Muscle layer of duodenum (tissue), 2 donors: ENCODE results near the gene PSMG1.

Experiments used
- H3K27ac ChIP-seq: one replicate; pipeline ENCODE4 v1.7.0; 2013; ENCODE audit warnings: mild to moderate bottlenecking, low read length
- H3K27me3 ChIP-seq: one replicate; pipeline ENCODE4 v1.7.0; 2013; ENCODE audit warnings: low read depth, mild to moderate bottlenecking, control low read depth, low read length
- H3K36me3 ChIP-seq, 2 donors: one replicate each; pipeline ENCODE4 v1.7.0; 2013; ENCODE audit warnings: low read length in 2 of 2, control low read depth in 1 of 2, mild to moderate bottlenecking in 1 of 2; ENCODE audit not compliant: insufficient read depth in 2 of 2, control insufficient read depth in 1 of 2
- H3K4me1 ChIP-seq, 2 donors: one replicate each; pipeline ENCODE4 v1.7.0; 2013; ENCODE audit warnings: low read length in 2 of 2, mild to moderate bottlenecking in 2 of 2, control low read depth in 1 of 2, moderate library complexity in 1 of 2; ENCODE audit not compliant: insufficient read depth in 2 of 2, control insufficient read depth in 1 of 2
- H3K4me3 ChIP-seq, 2 donors: one replicate each; pipeline ENCODE4 v1.7.0; 2013; ENCODE audit warnings: low read length in 2 of 2, low read depth in 1 of 2, mild to moderate bottlenecking in 1 of 2
- H3K9me3 ChIP-seq, 2 donors: one replicate each; pipeline ENCODE4 v1.7.0; 2013; ENCODE audit warnings: low read length in 2 of 2, control low read depth in 1 of 2, mild to moderate bottlenecking in 1 of 2; ENCODE audit not compliant: control insufficient read depth in 1 of 2
- donor health status: healthy.

Gene PSMG1

GRCh38 chr21:39186676-39187075, 3.4 kb upstream of the PSMG1 start:
- Histone ChIP-seq H3K4me1 (peaks cover 0 to 21% of the 10 kb centered on the region in 2 donors), H3K4me3 (no peak overlapping the region), H3K36me3 (peaks cover 0 to 3% of the 10 kb centered on the region in 2 donors), H3K27me3 (no peaks in the 10 kb centered on the region), H3K27ac (no peak overlapping the region), H3K9me3 (no peaks in the 10 kb centered on the region)

DNA sequence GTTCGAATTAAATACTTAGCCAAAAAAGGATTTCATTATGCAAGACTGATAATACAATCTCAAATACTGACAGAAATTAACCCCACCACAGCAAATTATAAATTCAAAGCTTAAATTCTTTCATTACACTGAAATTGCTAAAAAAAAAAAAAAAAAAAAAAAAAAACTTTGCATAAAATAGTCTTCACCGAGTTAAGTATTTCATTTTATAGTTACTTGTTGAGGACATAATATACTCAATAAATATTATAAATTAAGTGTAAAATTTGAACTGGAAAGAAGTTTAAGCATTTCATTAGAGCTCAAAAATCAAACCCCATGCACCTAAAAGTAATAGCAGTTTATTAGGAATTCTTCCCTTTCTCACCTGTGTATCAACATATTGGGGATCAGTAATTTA, 1.9 kb upstream of the PSMG1 start:
- no peaks in the 10 kb centered on the region for H3K9me3 ChIP-seq
- H3K4me3 ChIP-seq: no peak overlapping the region
- H3K27ac ChIP-seq: no peak overlapping the region
- H3K4me1 ChIP-seq: peaks cover 0 to 22% of the 10 kb centered on the region in 2 donors
- H3K27me3 ChIP-seq: no peaks in the 10 kb centered on the region
- H3K36me3 ChIP-seq: no peaks in the 10 kb centered on the region

DNA sequence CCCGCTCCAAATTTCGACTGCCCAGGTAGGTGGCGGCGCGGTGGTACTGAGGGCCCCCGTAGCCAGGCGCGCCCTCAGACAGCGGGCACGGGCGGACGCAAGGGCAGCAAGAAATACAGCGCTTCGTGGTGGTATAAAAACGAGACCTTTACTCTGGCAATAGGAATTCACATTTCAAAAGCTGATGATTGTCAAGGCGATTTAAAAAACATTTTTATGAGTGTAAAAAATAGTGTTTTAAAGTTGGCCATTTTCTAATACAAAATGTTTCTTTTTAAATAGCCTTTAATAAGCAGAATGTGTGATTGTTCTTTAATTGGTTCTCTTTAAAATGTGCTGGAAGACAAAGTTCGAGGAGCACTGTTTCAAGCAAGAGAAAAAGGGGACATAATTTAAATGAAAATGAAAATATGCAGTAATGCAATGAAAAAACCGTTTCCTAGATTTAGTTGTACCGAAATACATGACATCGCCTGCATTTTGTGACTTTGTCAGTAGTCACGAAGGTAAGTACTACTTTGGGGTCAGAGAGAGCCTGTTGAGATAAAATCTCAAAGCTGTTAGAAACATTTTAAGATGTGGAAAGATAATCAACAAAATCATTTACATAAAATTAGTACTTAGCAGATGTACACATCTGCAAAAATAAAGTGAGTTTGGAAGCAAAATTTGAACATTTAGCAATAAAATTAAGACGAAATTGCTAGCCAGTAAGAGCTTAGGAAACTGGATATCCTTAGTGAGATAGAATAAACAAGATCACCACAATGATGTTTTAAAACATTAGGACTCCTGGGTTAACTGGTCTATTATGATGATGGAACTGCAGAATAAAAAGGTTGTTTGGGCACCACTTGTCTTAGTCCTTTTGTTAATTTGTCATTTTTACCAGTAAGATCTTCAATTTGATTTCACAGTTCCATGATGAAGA, 1.1 kb upstream of the PSMG1 start:
- Histone ChIP-seq H3K27me3 (no peaks in the 10 kb centered on the region), H3K4me1 (peaks cover 0 to 22% of the 10 kb centered on the region in 2 donors), H3K27ac (peak overlapping the region; percentile 82), H3K9me3 (no peaks in the 10 kb centered on the region), H3K4me3 (peak overlapping the region; percentile 80 to 95), H3K36me3 (no peaks in the 10 kb centered on the region)

DNA sequence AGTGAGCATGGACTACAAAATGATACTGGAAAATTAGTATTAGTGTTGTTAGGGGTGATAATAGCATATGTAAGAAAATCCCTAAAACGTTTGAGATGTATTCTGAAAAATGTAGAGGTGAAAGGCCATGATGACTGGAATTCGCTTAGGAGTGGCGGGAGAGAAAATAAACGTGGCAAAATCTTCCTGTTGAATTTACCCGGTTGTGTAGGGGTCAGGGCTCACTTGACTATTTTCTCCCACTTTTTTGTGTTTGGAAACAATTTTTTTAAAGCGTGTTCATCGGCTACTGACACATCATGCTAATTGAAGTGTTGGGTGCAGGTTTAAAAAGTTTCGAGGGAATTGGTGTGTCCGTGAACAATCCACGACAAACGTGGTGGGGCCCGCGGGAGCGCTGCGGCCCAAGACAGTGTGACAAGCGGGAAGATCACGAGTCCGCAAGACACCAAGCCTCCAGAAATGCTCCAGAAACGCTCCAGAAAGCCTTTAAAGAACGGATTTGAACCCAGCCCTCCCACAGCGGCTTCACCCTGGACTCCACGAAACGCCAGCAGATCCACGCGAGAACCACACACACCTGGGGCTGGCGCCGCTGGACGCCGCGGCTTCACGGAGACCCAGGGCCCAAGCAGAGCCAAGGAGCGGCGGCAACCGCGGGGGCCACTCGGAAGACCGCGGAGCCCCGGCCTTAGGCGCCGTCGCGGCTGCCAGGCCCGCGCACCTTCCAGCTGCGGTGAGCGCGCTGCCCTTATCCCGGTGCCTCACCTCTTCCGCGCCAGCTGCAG, 573 bp downstream of the PSMG1 start:
- peaks cover 0 to 22% of the 10 kb centered on the region in 2 donors for H3K4me1 ChIP-seq
- peak overlapping the region; percentile 80 to 95 for H3K4me3 ChIP-seq
- peaks cover 0 to 3% of the 10 kb centered on the region in 2 donors for H3K36me3 ChIP-seq
- H3K27ac ChIP-seq: peak overlapping the region; percentile 82
- H3K9me3 ChIP-seq: no peaks in the 10 kb centered on the region
- no peaks in the 10 kb centered on the region for H3K27me3 ChIP-seq

GRCh38 chr21:39182016-39182415, 1.2 kb downstream of the PSMG1 start:
- H3K4me3 ChIP-seq: peak overlapping the region; percentile 80 to 95
- no peaks in the 10 kb centered on the region for H3K27me3 ChIP-seq
- peaks cover 0 to 22% of the 10 kb centered on the region in 2 donors for H3K4me1 ChIP-seq
- H3K9me3 ChIP-seq: no peaks in the 10 kb centered on the region
- peaks cover 0 to 9% of the 10 kb centered on the region in 2 donors for H3K36me3 ChIP-seq
- H3K27ac ChIP-seq: peak overlapping the region; percentile 82

DNA sequence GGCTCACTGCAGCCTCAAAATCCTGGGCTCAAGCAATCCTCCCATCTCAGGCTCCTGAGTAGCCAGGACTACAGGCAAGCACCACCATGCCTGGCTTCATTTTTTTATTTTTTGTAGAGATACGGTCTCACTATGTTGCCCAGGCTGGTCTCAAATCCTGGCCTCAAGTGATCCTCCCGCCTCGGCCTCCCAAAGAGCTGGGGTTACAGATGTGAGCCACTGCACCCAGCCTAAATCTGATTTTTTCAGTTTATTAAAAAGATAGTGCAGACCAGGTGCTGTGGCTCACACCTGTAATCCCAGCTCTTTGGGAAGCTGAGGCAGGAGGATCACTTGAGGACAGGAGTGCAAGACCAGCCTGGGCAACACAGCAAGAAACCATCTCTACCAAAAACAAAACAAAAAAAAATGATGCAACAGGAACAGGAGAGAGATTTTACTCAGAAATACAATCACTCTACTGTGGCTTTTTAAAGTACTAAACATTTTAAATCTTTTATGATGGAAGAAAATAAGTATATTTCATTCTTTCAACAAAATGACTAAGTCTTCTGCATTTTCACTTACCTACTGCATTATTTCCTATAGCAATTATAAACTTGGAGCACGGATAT, 1.9 kb downstream of the PSMG1 start:
- Histone ChIP-seq H3K9me3 (no peaks in the 10 kb centered on the region), H3K27ac (no peak overlapping the region), H3K4me3 (no peak overlapping the region), H3K4me1 (peaks cover 0 to 15% of the 10 kb centered on the region in 2 donors), H3K36me3 (peaks cover 0 to 10% of the 10 kb centered on the region in 2 donors), H3K27me3 (no peaks in the 10 kb centered on the region)

GRCh38 chr21:39180429-39181019, 2.7 kb downstream of the PSMG1 start:
- peaks cover 6 to 10% of the 10 kb centered on the region in 2 donors for H3K36me3 ChIP-seq
- H3K27ac ChIP-seq: no peak overlapping the region
- no peaks in the 10 kb centered on the region for H3K27me3 ChIP-seq
- H3K9me3 ChIP-seq: no peaks in the 10 kb centered on the region
- H3K4me3 ChIP-seq: no peak overlapping the region
- H3K4me1 ChIP-seq: peaks cover 0 to 11% of the 10 kb centered on the region in 2 donors

DNA sequence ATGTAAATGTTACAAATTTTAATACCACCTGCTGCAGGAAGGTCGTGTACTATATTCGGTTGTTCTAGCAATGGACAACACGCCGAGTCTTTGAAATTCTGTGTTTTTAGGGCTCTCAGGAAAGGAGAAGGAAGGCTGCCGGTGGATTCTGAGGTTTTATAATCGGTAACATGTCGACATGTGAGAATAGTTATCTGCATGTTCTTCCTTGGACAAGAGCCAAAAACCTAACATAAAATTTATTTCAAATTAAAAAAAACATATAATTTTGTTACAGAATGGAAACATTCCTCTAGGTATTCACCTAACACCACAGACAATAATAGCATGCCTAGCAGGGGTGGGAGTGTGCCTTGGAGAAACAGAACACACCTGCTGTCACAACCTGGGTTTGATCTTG, 4.8 kb downstream of the PSMG1 start:
- H3K36me3 ChIP-seq: peaks cover 18% of the 10 kb centered on the region in 2 donors
- no peaks in the 10 kb centered on the region for H3K27me3 ChIP-seq
- H3K27ac ChIP-seq: no peak overlapping the region

DNA sequence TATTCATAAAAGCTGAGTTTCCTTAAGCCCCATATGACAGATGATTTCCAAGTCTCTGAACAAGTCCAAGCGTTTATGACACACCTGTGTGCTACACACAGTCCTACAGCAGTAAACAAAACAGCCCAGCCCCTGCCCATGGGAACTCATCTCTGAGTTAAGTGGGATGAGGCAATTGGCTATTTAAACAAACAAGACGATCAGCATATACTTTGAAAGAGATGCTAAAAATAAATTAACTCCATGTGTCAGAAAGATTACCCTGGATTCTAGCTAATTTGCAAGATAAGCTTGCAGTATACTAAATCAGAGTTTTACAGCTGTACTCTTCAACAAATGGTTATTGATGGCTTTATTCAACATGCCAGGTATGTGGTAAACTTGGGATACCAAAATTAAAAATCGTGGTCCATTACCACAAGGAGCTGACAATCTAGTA, 7.0 kb downstream of the PSMG1 start:
- no peak overlapping the region for H3K4me3 ChIP-seq
- H3K27me3 ChIP-seq: no peaks in the 10 kb centered on the region
- H3K9me3 ChIP-seq: no peaks in the 10 kb centered on the region
- H3K27ac ChIP-seq: no peak overlapping the region
- no peaks in the 10 kb centered on the region for H3K4me1 ChIP-seq
- peaks cover 24 to 27% of the 10 kb centered on the region in 2 donors for H3K36me3 ChIP-seq

More for the DNA sequence above, 4.8 kb downstream of the PSMG1 start:
- no peak overlapping the region for H3K4me3 ChIP-seq
- no peaks in the 10 kb centered on the region for H3K9me3 ChIP-seq
- H3K4me1 ChIP-seq: peaks cover 0 to 11% of the 10 kb centered on the region in 2 donors

- H3K4me1 ChIP-seq: no peaks in the 10 kb centered on the region
- no peak overlapping the region for H3K4me3 ChIP-seq
- H3K27ac ChIP-seq: no peak overlapping the region
- peaks cover 28 to 32% of the 10 kb centered on the region in 2 donors for H3K36me3 ChIP-seq
- H3K27me3 ChIP-seq: no peaks in the 10 kb centered on the region
- no peaks in the 10 kb centered on the region for H3K9me3 ChIP-seq
These were observed 7.6 kb downstream of the PSMG1 start for GRCh38 chr21:39175665-39176064.
